Cardiac septum (tissue), 1 donor: ENCODE measurements around the gene SIMC1. TPM values are rescaled to one million over a fixed set of nuclear protein-coding genes. Genes with fewer than 3 reads are reported as not detected.
"Not testable (repeated sequence)": the region's sequence is repeated elsewhere in the genome, so short reads cannot be mapped to it uniquely, and the experiment has no call there.

ENCODE experiments used
- DNase-seq: peaks from one replicate; pipeline ENCODE4 v3.0.0-alpha.2; 2020; ENCODE audit warnings: low spot score
- intact Hi-C: fragments of 100-400 bp; cut with DNase I; formaldehyde crosslinking; loops from one replicate; pipeline ENCODE4 v1.14.0; 2022
- long read RNA-seq: library from polyadenylated mRNA; unstranded; transcript quantifications from one replicate; pipeline ENCODE4 v2.0.0, GENCODE V29; 2021
- total RNA-seq: library from RNA; stranded (reverse); fragmentation: NEBNext Ultra II Directional; extraction: Animal tissue kit (Norgen Biotek cat#: 25700); gene quantifications from one replicate; pipeline ENCODE4 v1.2.1, GENCODE V29; 2021
- donor health status: DM: no; HTN: no; CAD: no.

The SIMC1 gene
- total RNA-seq, result 6.7 TPM
- long read RNA-seq, transcript SIMC1-203 (10 exons, 2,694 nt), result major isoform, 6 of 13 reads
- long read RNA-seq, partial matches to known transcripts, result 3 of 13 reads
- long read RNA-seq, other reads (novel, unspliced or antisense), result 4 of 13 reads

- DNase-seq, intact Hi-C loops: not testable (repeated sequence)
Observed at GRCh38 chr5:176237971-176238644, at the start of gene SIMC1. TSS of gene SIMC1 (plus strand) at chr5:176238424. CDS start at chr5:176238509, 85 bp downstream.

- intact Hi-C loops, result no loop called here
- no peak for DNase-seq
Observed at GRCh38 chr5:176188506-176189193, 49.6 kb upstream of the SIMC1 start.

- intact Hi-C loops, result no loop called here
- DNase-seq, result no peak
Observed at GRCh38 chr5:176189857-176190256, 48.4 kb upstream of the SIMC1 start.

GRCh38 chr5:176190886-176191755 lies 47.1 kb upstream of the SIMC1 start:
- no peak for DNase-seq
- intact Hi-C loops, result no loop called here

- intact Hi-C loops, result no loop called here
- DNase-seq, result no peak
Observed at GRCh38 chr5:176192094-176192721, 46.0 kb upstream of the SIMC1 start.

- DNase-seq, intact Hi-C loops: not testable (repeated sequence)
Observed at GRCh38 chr5:176192722-176193117, 45.5 kb upstream of the SIMC1 start.

GRCh38 chr5:176193636-176194035 lies 44.6 kb upstream of the SIMC1 start:
- intact Hi-C loops, DNase-seq: not testable (repeated sequence)

- DNase-seq, intact Hi-C loops: not testable (repeated sequence)
Observed at GRCh38 chr5:176194238-176195083, 43.8 kb upstream of the SIMC1 start.

- DNase-seq, intact Hi-C loops: not testable (repeated sequence)
Observed at GRCh38 chr5:176195084-176195413, 43.2 kb upstream of the SIMC1 start.

GRCh38 chr5:176195487-176196207 lies 42.6 kb upstream of the SIMC1 start:
- intact Hi-C loops, result not testable (repeated sequence)

GRCh38 chr5:176196781-176197180 lies 41.4 kb upstream of the SIMC1 start:
- DNase-seq, intact Hi-C loops: not testable (repeated sequence)

More at GRCh38 chr5:176195487-176196207, 42.6 kb upstream of the SIMC1 start:
- not testable (repeated sequence) for DNase-seq

- intact Hi-C loops, DNase-seq: not testable (repeated sequence)
Observed at GRCh38 chr5:176197234-176197858, 40.9 kb upstream of the SIMC1 start.

- intact Hi-C loops, DNase-seq: not testable (repeated sequence)
Observed at GRCh38 chr5:176198299-176198698, 39.9 kb upstream of the SIMC1 start.

GRCh38 chr5:176198991-176199733 lies 39.1 kb upstream of the SIMC1 start:
- intact Hi-C loops, result not testable (repeated sequence)

GRCh38 chr5:176199803-176200399 lies 38.3 kb upstream of the SIMC1 start:
- intact Hi-C loops, DNase-seq: not testable (repeated sequence)

More at GRCh38 chr5:176198991-176199733, 39.1 kb upstream of the SIMC1 start:
- DNase-seq, result not testable (repeated sequence)

GRCh38 chr5:176201811-176202210 lies 36.4 kb upstream of the SIMC1 start:
- no peak for DNase-seq
- intact Hi-C loops, result no loop called here
